Measurements from ENCODE around the gene RPP38. TPM values are rescaled to one million over a fixed set of nuclear protein-coding genes. Genes with fewer than 3 reads are reported as not detected.

The RPP38 gene
- total and polyA plus RNA-seq, 2 of the 13 experiments (the other 11 are each of a cell fraction or from before 2014, with no cell fraction given) = 11.7 to 16.4 TPM

DNA sequence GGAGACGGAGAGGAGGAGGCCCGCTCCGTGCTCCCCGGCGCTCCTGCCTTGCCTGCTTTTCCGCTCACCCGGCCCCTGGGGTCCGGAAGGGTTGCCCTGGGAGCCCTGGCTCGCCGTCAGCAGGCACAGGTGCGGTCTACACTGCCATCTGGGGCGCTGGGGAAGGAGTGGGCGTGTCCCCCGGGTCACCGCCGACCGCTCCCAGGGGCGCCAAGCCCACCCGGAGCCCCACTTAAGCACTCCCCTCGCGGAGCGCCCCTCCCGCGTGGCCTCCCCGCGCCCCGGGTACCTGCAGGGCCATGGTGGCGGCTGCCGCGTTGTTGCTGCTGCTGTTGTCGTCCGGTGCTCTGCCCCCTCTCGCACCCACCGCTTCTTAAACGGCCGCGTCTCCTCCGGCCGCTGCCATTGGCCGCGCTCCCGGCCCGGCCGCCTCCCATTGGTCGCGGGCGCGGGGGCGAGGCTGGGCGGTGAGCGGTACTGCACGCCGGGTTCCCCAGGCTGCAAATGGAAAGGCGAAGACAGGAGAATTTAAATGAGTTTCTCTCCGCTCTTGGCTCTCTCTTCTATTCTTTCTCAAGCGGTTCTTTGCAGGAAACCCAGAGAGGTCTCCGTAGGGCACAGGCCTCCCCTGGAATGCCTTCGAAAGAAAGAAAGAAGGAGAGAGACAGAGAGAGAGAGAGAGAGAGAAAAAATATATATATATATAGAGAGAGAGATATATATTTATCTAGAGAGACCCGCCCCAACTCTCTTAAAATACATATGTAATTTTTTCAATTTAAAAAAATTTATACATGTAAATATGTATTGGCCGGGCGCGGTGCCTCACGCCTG is 8.5 kb upstream of the RPP38 start, which contains the start of gene ACBD7 (continued):
- TF ChIP-seq ERF (CRISPR knock-in tag; IDR thresholded peaks at IDR 0.05) = no peak
- TF ChIP-seq ZBTB26 (CRISPR knock-in tag; IDR thresholded peaks at IDR 0.05; ENCODE audit: borderline replicate concordance) = no peak
- TF ChIP-seq NKX3-1 (CRISPR knock-in tag; IDR thresholded peaks at IDR 0.05) = no peak
- 0 out of 2 replicates have a peak, but pooled peaks have one; percentile 14 for TF ChIP-seq ATF2 (CRISPR knock-in tag; IDR thresholded peaks at IDR 0.05)
- TF ChIP-seq ZNF543 (CRISPR knock-in tag; IDR thresholded peaks at IDR 0.05) = 0 out of 2 replicates have a peak, but pooled peaks have one; percentile 49
- TF ChIP-seq HDAC2 (CRISPR knock-in tag; IDR thresholded peaks at IDR 0.05) = peak; percentile 36; the same call in 1 of the 2 replicates
- TF ChIP-seq ZNF614 (CRISPR knock-in tag; IDR thresholded peaks at IDR 0.05; ENCODE audit: borderline replicate concordance) = peak; percentile 30; the same call in 1 of the 2 replicates
- no peak for TF ChIP-seq FOXP1 (IDR thresholded peaks at IDR 0.05)
- TF ChIP-seq FOXP1 (CRISPR knock-in tag; IDR thresholded peaks at IDR 0.05) = no peak
- 0 out of 2 replicates have a peak, but pooled peaks have one; percentile 36 for TF ChIP-seq RXRA (CRISPR knock-in tag; IDR thresholded peaks at IDR 0.05)
- TF ChIP-seq DNMT1 (CRISPR knock-in tag; IDR thresholded peaks at IDR 0.05) = no peak
- no peak for TF ChIP-seq ZNF224 (CRISPR knock-in tag; IDR thresholded peaks at IDR 0.05)
- TF ChIP-seq ZNF629 (CRISPR knock-in tag; conservative IDR thresholded peaks at IDR 0.05) = no peak
- TF ChIP-seq, protein P1, sequence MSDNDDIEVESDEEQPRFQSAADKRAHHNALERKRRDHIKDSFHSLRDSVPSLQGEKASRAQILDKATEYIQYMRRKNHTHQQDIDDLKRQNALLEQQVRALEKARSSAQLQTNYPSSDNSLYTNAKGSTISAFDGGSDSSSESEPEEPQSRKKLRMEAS (IDR thresholded peaks at IDR 0.05) = peak; percentile 79
- no peak for TF ChIP-seq SRSF4 (IDR thresholded peaks at IDR 0.05; ENCODE audit: low read depth, low read length, poor library complexity, severe bottlenecking)
- TF ChIP-seq E2F1 (CRISPR knock-in tag; IDR thresholded peaks at IDR 0.05) = no peak
- no peak for TF ChIP-seq NCOA1 (CRISPR knock-in tag; IDR thresholded peaks at IDR 0.05)
- peak; percentile 91 for TF ChIP-seq ZNF263 (CRISPR knock-in tag; IDR thresholded peaks at IDR 0.05)
- no peak for TF ChIP-seq PAXIP1 (CRISPR knock-in tag; conservative IDR thresholded peaks at IDR 0.05)
- TF ChIP-seq CC2D1A (CRISPR knock-in tag; IDR thresholded peaks at IDR 0.05) = no peak
- no peak for TF ChIP-seq SP5 (CRISPR knock-in tag; IDR thresholded peaks at IDR 0.05; ENCODE audit: borderline replicate concordance, low read depth)
- no peak for TF ChIP-seq ZNF251 (CRISPR knock-in tag; IDR thresholded peaks at IDR 0.05)
- TF ChIP-seq TOE1 (CRISPR knock-in tag; IDR thresholded peaks at IDR 0.05) = no peak
- TF ChIP-seq KLF12 (CRISPR knock-in tag; IDR thresholded peaks at IDR 0.05; ENCODE audit: borderline replicate concordance) = 0 out of 2 replicates have a peak, but pooled peaks have one; percentile 25
